ENCODE measurements around the gene PLXNB1.
"Not testable (repeated sequence)": the region's sequence is repeated elsewhere in the genome, so short reads cannot be mapped to it uniquely, and the experiment has no call there.

The PLXNB1 gene

DNA sequence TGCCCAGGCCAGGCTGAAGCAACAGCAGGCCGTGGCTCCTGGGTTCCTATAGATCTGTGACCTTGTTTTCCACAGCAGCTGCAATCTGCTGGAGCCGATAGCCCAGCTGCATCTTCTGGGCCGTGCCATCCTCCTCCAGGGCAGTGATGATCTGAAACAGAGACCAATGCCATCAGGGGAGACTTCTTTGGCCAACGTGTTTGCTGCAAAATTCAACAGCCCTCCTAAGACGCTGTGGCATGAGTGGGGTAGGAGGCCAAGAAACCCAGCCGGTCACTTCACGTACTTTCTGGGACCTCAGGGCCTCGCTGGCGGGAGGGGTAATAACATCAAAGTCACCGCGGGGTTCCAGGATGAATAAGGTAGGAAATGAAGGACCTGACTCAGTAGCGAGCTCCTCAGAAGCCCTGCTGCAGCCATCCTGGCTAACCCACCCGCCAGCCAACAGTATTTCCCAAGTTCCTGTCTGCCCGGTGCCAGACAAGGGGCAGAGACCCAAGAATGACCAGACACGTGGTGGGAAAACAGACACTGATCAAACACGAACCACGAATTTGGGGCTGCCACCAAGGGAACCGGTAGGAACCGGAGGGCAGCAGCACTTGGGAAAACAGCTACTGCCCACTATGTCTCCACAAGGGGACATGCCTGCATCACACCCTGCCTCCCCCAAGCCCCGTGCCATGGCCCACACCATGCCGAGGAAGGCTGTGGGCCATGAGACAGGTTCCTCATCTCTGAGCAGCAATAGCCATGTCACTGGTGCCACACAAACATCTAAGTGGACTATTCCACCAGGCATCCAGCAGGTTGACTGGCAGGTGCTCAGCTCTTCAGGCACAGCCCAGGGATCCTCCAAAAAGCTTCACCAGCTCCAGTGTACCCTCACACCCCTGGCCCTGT lies 25.2 kb downstream of the PLXNB1 start:
- DNase-seq (ENCODE audit: low spot score) = no peak

DNA sequence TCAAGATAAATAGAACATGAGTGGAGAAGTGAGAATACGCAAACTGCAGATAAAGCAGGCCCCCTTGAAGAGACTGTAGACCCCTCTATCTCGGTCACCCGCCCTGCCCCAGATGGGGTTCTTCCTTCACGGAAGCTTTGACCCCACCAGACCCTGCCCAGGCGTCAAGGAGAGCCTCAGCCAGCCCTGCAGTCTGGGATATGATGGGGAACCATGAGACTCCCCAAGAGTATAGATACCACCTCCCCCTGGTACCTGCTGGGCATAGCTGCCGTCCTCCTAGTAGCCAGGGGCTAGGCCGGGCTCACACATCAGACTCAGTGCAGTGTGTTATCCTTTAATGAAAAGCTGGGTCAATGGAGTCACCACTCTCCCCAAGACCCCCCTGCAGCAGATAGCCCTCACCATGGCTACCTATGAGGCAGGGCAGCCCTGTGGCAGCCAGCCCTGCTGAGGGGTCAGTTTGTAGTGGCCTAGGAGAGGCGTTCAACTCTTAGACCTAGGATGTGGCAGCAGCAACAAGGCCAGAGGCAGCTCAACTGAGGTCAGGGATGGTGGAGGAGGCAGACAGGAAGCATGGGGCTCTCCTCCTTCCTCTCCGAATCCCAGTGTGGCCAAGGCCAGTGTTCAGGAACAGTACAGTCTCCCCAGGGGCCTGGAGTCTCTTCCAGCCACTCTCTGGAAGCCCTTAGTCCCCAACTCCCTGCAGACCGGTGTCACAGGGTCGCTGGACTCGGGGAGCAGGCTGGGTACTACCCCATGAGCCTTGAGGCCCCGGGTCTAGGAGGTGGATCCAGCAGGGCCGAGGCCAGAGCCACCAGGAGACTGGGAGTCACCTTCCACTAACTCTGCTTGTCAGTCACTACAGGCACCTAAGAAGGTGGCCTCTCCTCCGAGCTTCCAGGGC lies 26.1 kb downstream of the PLXNB1 start:
- no peak for DNase-seq (ENCODE audit: low spot score)

DNA sequence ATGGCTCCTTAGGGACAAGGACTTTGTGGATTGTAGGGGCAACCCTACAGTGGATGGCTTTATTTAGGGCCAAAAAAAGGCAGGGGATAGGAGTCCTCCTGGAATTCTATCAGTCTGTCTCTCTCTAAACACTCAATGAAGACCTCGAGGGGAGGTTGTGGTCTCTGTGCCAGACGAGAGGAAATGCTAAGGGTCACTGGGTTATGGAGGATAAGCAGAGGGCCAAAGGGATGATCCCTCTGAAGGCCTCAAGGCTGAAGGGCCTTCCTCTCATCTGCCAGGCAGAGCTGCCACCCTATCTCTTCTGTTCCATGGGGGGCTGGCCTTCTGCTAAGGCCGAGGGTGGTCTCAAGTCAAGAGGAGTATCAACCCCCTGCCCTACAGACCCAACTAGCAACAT lies 27.0 kb downstream of the PLXNB1 start:
- no peak for DNase-seq (ENCODE audit: low spot score)

DNA sequence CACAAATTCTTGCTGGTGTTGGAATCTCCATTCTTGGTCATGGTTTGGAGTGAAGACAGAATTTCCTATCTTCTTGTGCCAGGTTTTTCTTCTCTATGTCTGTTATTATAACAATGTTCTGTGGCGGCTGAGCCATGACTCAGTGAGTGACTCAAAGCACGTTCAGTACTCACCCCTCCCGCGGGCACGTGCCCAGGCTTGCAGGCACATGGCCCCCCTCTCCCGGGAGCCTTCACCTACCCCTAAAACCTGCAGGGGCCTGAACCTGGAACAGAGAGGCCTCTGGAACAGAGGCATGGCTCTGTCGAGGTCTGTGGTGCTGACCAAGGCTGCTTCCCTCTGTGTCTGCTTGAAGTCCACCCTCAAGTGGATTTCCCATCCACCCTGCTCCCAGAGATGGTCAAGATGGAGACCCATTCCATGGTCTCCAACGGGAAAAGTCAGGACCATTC lies 27.6 kb downstream of the PLXNB1 start:
- no peak for DNase-seq (ENCODE audit: low spot score)

DNA sequence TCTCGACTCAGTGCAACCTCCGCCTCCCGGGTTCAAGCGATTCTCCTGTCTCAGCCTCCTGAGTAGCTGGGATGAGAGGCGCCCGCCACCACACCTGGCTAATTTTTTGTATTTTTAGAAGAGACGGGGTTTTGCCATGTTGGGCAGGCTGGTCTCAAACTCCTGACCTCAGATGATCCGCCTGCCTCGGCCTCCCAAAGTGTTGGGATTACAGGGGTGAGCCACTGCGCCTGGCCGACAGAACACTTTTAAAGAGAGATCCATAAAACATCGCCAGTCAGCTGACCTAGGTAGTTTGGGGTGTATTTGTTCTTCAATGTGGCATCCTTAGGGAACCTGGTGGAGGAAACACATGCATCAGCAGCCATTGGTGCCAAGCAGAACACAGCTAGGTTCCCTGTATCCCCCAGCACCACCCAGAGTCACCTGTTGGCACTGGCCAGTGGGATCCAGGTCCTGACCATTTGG lies 28.4 kb downstream of the PLXNB1 start:
- DNase-seq (ENCODE audit: low spot score) = not testable (repeated sequence)

DNA sequence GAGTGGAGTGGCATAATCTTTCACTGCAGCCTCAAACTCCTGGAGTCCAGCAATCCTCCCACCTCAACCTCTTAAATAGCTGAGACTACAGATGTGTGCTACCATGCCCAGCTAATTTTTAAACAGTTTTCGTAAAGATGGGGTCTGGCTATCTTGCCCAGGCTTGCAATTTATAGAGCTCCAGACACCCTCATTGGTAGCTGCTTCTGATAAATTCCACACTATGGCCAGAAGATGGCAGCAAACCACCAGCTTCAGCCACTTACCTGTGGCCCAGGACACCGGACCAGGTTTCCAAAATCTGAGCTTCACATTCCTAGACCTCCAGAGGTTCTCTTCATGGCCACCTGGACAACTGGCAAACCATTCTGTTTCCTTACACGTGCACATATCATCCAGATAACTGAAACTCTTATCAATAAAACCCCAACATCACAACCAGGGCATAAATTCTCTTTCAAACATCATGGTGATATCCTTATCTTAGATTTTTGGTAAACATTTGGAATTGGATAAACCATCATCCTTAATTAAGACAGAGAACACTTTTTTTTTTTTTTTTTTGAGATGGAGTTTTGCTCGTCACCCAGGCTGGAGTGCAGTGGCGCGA lies 29.0 kb downstream of the PLXNB1 start:
- peak; percentile 80 for DNase-seq (ENCODE audit: low spot score)

DNA sequence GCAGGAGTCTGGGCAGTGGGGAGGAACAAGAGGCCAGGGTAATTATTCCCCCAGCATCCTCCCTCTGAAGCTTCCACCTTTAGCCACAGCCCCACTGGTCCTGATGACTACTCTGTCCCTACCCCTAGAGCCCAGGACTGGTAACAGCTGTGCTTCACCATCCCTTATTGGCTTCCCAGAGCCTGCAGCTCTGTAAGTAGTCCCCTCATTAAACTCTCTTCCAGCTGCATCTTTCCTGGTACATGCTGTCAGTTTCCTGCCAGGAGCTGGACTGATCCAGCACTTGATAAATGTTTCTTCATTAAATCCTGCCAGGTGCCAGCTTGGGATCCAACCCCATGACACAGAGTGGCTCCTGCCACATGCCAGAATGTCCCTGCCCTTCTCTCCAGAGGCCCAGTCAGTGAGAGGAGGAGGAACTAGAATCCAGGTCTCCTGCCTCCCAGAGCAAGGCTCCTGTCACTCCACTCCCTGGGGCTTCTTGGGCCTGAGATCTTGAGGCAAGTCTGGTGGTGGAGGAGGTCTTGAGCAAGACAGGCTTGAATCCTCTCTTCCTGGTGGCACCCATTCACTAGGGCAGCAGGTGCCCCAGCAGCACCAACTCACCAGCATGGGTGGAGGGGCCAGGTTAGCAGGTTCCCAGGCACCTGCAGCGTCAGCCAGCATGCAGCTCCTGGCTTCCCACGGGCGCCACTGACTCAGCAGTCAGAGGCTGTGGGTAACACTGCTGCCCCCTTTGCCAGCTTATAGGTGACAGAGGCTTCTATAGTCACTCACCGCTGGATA lies 30.3 kb downstream of the PLXNB1 start:
- DNase-seq (ENCODE audit: low spot score) = no peak

DNA sequence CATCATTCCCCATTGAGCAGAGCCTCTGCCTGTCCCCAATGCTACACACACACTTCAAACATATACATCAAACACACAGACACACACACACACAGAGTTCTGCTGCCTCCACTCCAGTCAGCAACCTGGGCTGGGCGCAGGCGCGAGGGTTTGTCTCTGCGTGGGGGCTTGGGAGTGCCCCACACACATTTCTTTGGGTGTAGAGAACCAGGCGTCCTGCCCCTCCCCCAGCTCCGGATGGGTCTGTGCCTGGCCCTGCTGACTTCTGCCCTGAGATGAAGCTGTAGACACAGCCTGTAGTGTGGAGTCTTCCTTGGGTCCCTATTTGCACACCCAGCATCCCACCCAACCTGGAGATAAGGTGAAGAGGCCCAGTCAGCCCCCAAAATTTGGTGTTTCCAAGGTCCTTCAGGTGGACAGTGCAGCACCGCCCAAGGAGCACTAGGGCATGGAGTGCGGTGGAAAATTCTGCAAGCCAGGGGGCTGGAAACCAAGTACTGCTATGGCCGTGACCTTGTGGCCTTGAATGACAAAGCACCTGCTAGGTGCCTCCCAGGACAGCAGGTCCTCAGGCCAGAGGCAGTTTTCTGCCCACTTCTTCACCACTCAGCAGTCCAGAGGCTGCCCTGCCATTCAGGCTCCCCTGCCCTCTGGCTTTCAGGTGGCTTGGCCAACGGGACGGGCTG lies 31.0 kb downstream of the PLXNB1 start:
- DNase-seq (ENCODE audit: low spot score) = no peak

DNA sequence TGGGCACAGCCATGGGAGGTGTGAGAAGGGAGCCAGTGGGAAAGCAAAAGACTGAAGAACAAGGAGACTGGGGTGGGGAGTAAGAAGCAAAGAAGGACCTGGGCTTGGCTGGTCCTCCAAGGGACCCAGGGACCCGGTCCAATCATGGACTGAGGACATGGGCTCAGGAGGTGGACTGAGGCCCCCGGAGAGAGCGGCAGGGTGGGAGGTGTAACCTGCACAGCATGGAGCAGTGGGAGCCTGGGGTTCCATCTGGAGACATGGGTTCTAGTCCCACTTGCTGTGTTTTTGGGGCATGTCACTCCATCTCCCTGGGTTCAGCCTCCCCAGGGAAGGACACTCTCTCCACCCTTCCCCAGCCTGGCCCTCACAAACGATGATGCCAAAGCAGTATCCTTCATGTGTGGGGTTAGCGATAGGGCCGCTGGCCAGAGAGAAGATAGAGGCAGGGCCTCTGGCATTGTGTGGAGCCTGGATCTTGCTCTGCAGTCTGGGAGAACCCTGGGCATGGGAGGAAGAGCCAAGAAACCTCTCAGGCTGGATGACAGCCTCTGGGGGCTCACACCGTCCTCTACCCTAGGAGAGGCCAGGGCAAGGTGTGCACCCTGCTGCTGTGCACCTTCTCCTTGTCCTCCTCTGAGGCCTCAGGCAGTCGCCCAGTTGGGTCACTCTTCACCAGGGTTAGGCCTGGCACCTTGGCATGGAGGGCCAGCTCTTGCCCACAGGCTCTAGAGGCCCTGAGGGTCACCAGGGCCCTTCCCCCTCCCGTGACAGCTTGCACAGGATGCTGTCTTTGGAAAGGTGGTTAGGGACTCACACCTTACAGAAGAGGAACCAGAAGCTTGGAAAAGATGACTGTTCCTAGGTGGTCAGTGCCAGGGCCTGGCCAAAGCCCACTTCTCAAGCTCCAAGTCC lies 31.9 kb downstream of the PLXNB1 start:
- DNase-seq (ENCODE audit: low spot score) = no peak

DNA sequence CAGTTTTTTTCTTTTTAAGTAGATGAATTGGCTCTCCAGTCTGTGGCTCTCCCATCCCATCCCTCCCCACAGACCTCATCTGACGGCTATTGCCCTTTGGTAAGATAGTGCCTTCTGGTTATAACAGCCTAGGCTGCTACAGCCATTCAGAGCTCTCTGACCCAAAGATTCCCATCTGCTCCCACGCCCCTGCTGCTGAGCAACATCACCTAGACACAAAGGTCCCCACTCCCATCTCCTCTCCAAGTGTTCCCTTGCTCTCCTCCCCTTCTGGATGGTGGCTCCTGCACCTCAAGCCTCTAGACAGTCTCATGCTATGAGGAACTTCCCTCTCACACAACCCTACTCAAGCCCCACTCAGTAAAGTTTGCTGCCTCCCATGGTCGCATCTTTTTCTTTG lies 34.2 kb downstream of the PLXNB1 start:
- no peak for DNase-seq (ENCODE audit: low spot score)

DNA sequence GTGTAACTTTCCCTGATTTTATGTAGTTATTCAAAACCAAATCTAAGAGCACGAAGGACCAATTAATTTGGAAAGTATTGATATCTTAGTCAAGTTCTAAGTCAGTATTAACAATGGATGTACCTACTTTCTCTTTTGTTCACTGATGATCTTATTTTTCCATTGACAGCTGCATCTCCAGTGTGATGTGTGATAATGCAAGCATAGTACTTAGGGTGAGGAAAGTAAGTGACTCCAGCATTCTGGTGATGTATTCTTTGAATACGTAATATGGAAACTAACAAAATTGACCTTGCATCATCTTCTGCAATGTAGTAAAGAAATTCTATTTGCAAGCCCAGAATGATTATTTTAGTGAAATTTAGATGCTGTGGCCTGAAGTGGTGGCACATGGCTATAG lies 35.5 kb downstream of the PLXNB1 start:
- DNase-seq (ENCODE audit: low spot score) = no peak

DNA sequence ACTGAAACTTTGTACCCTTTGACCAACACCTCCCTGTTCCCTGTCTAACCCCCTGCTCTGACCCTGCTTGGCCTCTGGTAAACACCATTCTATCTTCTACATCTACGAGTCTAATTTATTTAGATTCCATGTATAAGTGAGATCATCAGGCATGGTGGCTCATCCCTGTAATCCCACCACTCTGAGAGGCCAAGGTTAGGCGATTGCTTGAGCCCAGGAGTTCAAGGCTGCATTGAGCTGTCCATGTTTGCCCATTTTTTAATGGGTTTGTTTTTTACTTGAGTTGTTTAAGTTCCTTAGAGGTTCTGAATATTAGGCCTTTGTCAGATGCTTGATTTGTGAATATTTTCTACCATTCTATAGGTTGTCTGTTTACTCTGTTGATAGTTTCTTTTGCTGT lies 40.9 kb downstream of the PLXNB1 start:
- no peak for DNase-seq (ENCODE audit: low spot score)

DNA sequence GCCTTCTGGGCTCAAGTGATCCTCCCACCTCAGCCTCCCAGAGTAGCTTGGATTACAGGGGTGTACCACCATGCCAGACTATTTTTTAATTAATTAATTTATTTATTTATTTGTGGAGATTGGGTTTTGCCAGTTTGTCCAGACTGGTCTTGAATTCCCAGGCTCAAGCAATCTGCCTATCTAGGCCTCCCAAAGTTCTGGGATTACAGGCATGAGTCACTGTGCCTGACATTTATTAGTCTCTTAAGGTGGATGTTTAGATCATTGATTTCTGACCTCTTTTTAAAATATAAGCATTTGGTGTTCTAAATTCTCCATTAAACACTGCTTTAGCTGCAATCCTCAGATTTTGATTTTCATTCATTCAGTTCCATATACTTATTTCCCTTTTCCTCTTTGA lies 42.3 kb downstream of the PLXNB1 start:
- DNase-seq (ENCODE audit: low spot score) = no peak

DNA sequence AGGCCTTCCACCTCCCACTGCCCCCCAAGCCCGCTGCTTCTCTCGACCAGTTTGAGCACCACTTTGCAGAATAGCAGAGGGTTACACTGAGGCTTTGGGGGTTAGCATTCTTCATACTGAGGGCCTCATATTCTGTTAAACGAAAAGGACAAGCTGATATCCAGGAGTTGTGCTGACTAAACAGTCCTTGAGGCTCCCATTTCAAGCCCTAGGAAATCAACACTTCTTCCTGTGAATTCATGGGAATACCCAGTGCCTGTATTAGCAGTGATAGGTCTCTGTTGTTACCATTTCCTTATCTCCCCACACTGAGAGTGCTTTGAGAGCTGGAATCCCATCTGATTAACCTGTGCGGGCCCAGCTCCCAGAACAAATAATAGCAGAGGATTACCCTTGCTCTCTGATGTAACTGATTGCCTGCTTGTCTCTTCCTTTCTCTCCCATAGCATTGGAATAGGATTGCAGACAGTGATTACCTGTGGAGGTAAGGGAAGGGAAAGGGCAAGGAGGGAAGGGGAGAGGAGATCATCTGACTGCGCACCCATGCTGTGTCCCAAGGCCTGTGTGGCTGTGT lies 56.9 kb downstream of the PLXNB1 start:
- DNase-seq (ENCODE audit: low spot score) = no peak

DNA sequence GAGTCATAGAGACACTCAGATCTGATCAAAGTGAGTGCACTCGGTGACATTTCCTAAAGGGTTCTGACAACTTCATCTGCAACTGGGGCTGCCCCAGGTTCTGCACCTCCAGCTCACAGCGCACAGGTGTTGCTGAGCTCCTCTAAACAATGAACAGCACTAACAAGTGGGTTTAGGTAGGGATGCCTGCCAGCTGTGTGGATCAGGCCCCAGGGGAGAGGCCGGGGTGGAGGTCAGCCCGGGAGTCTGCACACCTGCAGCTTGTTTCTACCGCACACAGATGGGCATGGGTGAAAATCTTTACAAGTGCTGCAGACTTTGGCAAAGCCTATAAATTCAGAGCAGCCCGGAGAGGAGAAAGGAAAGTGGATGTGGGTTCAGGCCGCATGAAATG lies 57.5 kb downstream of the PLXNB1 start:
- no peak for DNase-seq (ENCODE audit: low spot score)

DNA sequence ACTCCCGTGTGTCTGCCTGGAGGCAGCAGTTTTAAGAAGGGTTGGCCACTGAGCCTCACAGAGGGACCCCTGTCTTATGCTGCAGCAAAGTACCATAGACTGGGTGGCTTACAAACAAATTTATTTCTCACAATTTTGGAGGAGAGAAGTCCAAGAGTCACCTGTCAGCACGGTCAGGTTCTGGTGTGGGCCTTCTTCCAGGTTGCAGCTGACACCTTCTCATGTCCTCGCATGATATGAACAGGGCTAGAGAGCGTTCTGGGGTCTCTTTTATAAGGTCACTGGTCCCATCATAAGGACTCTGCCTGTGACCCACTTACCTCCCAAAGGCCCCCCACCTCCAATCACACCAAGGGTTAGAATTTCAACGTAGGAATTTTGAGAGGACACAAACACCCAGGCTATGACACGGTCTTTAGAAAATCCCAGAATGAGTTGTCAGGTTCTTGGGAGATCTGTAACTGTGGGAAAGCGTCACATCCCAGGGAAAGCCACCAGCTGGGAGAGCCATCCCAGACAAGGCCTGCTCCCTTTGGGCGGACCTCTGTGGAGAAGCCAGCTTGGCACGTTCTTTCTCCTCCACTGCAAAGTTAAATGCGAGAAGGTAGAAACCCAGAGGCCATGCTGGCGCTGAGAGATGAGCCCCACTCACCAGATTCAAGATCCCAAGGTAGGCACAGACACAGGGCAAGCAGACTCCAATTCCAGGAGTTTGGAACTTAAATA lies 58.1 kb downstream of the PLXNB1 start, which contains the start of gene FBXW12:
TSS of gene FBXW12 (plus strand) at position 569 of the 726 bp plus-strand sequence. CDS start 549 bp downstream, outside the sequence.
- no peak for DNase-seq (ENCODE audit: low spot score)

DNA sequence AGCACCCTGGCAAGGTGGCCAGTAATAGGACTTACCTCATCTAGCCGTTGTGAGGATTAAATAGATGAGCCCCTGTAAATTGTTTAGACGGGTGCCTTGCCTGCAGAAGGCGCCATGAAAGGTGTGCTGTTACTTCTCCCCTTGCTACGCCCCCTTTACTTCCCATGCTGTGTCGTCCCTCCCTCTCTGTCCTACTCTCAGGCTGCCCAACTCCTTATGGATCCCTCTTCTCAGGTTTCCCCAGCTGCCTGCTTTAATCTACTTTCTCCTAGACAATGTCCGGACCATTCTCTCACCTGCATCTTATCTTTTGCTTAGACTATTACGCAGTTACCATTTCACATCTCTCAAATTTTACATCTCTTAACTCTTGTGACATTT lies 59.6 kb downstream of the PLXNB1 start:
- DNase-seq (ENCODE audit: low spot score) = no peak

DNA sequence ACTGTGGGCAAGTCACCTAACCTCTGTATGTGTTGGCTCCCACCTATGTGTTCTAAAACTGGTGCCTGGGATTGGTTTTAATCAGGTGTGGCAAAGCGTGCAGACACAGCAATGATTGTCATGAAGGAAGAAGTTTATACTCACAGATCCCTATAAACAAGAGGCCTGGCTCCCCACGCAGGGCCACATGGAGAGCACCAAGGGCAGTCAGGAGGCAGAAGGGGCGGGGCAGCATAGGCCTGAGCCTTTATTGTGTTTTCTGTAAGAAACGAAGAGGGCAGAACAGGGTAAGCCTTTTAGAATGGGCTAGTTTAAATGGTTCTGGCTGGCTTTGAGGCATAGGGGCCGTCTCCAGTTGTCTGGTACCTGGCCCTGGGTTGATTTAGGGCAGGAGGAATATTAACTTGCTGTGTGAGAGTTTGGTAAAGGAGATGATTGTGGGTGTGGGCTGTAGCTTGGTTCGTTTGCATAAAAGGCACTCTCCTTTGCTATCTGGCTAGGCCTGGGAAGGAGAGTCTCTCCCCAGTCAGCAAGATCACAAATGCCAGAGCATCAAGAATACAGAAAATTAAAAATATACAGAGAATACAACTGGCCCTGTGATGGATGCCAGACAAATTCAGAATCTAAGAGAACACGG lies 60.1 kb downstream of the PLXNB1 start:
- no peak for DNase-seq (ENCODE audit: low spot score)
